ENCODE measurements around the gene COL16A1.

- no peak for TF ChIP-seq POLR2AphosphoS5 (IDR thresholded peaks at IDR 0.05)
- TF ChIP-seq, protein P1, sequence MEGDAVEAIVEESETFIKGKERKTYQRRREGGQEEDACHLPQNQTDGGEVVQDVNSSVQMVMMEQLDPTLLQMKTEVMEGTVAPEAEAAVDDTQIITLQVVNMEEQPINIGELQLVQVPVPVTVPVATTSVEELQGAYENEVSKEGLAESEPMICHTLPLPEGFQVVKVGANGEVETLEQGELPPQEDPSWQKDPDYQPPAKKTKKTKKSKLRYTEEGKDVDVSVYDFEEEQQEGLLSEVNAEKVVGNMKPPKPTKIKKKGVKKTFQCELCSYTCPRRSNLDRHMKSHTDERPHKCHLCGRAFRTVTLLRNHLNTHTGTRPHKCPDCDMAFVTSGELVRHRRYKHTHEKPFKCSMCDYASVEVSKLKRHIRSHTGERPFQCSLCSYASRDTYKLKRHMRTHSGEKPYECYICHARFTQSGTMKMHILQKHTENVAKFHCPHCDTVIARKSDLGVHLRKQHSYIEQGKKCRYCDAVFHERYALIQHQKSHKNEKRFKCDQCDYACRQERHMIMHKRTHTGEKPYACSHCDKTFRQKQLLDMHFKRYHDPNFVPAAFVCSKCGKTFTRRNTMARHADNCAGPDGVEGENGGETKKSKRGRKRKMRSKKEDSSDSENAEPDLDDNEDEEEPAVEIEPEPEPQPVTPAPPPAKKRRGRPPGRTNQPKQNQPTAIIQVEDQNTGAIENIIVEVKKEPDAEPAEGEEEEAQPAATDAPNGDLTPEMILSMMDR (IDR thresholded peaks at IDR 0.05), result no peak
- TF ChIP-seq EP300 (IDR thresholded peaks at IDR 0.05), result no peak
Observed at GRCh38 chr1:31726715-31727114, 22.9 kb upstream of the COL16A1 start.

Data from sigmoid colon (tissue), 4 donors.